Activated T-helper 1 cell treated with anti-CD3 and anti-CD28 coated beads, Interleukin-2, amount 50 U/mL, for 16 hours (primary cell): ENCODE data around the gene IL18BP.
A peak's percentile ranks its signal among the peaks of the same experiment; 100 is the strongest.

Experiments
- DNase-seq, 2 donors: peaks; one replicate each; pipeline ENCODE4 v3.0.0-alpha.2; 2020; ENCODE audit warnings: low read depth in 1 of 2, low spot score in 1 of 2

The IL18BP gene

GRCh38 chr11:72010529-72011233 is 12.0 kb downstream of the IL18BP start:
- no peak for DNase-seq

GRCh38 chr11:72012091-72012630 is 13.5 kb downstream of the IL18BP start:
- DNase-seq = no peak

- DNase-seq = no peak
Observed at GRCh38 chr11:72012897-72013721, 14.4 kb downstream of the IL18BP start.

GRCh38 chr11:72013765-72014711 is 15.3 kb downstream of the IL18BP start:
- no peak for DNase-seq

GRCh38 chr11:72014761-72015320 is 16.1 kb downstream of the IL18BP start:
- DNase-seq = no peak

- DNase-seq = no peak
Observed at GRCh38 chr11:72015511-72016061, 16.9 kb downstream of the IL18BP start.

- no peak for DNase-seq
Observed at GRCh38 chr11:72018171-72018570, 19.5 kb downstream of the IL18BP start.

GRCh38 chr11:72023335-72023734 is 24.6 kb downstream of the IL18BP start:
- DNase-seq = no peak

DNA sequence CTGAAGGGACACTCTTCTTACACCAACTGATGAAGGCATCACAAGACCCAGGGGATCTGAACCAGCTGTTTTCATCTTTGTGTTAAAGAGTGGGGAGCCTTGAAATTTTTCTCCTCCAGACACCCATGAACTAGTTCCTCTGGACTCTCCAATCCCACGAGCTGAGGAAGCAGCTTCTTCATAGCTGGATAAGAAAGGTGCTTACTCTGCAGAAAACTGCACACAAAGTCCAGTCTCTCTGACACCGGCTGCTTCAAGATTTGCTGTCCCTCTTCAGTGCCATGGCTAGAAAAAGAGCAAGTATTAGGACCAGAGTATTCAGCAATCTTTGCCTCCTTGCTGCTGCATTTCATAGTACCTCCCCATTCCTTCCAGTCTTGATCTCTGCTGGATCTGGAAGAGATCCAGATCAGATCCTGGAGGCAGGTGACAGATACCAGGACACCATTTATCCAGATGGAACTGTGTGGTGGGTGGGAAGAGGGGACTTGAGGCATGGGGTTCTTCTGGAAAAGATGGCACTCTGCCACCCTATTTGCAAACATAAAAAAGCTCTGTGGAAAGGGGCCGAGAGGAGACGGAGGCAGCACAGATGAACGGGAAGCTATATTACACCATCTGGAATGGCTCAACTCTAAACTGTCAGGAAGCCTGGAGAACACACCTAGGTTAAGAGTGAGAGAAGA is 25.5 kb downstream of the IL18BP start:
- DNase-seq = no peak

DNA sequence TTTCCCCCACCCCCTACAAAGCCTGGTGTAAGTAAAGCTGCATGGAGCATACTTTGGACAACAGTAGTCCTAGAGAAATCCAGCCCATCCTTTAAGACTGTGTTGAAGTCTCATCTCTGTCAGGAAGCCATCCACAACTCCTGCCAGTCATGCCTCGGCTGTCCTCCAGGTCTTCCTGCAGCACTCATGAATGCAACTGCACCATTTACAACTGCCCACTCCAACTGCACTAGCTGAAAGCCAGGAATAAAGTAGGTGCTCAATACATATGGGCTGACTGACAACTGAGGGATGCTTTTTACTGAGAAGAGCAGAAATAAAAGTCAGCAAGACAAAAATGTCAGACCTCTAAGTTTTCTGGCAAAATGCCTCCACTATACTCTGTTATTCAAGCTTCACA is 27.4 kb downstream of the IL18BP start:
- DNase-seq = no peak

GRCh38 chr11:72030472-72031045 is 31.9 kb downstream of the IL18BP start:
- no peak for DNase-seq

- DNase-seq = no peak
Observed at GRCh38 chr11:72036687-72037086, 38.0 kb downstream of the IL18BP start.

DNA sequence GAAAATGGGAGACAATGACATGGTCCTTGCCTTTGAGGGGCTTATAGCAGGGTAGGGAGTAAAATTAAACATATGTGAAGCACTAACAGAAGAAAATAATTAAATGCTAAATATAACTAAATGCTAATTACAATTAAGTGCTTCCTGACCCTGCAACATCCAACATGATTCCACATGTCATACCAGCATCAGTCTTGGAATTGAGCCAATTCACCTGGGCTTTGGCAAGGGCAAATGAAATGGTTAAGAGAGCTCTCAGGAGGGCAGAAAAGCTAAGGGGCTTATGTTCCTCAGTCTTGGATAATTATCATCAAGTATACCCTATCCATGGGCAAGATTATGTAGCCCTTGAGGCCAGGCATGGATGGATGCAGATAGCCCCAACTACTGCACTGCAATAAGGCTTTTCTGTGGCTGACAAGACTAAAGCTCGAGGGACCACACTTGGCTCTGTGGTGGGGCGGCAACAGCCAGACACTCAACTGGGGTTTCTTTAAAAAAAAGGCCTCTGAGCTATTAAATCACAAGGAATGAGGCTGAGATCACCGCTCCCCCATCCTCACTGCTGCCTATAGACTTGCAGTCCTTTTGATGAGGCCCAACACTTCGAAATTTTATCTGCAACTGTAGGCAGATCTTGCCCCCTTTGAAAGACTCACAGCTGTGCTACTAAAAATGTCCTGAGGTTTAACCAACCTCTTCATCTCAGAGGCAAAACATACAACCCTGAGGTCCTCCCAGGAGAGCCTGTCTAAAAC is 39.0 kb downstream of the IL18BP start:
- DNase-seq = no peak

DNA sequence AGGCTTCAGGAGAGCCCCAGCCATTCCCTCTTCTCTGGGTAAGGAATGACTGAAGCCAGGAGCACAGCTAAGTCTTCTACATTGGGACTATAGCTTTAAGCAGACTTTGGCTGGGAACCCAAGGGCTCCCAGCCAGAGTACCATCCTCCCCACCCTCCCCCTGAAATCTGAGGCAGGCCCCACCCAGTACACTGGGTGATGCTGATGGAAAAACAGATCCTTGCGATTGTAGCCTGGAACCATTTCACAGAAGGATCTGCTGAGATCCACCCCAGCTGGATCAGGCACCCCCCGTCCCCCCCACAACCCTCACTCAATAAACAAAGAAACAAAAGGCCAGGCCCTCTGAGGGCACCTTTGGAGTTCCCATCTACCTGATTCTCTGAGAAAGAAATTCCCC is 39.8 kb downstream of the IL18BP start:
- no peak for DNase-seq

DNA sequence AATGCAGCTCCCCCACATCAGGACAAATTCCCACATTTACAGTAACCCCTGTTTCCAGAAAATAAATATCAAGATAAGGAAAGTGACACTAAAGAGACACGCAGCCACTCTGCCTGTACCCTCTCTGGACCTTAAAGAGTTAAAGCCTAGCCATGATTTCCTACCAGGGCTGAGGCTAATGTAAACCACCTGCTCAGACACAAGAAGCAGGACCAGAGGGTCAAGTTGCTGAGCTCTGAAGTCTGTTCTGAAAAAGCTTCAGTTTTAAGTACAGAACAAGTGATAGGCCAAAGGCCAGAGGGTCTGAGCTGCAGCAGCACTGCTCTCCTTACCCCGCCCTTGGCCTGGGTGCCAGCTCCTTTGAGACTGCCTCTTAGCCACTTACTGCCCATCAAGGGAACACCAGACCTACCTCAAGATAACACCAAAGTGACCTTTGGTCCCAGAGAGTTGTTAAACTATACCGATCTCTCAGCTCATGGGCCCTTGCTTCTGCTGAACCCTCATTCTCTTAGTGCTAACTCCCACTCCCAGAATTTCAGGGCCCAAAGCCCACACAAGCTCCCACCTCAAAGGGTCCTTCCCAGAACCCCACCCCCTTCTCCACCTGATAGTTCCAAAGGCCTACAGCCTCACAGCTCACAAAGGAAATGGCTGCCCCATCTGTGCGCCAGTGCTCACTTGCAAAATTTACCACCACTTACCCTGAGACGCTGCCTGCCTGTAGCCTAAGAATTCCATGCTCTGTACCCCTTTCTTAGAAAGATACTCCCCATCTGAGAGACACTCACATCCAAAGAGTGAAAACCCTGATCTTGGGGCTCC is 40.5 kb downstream of the IL18BP start:
- DNase-seq = no peak

DNA sequence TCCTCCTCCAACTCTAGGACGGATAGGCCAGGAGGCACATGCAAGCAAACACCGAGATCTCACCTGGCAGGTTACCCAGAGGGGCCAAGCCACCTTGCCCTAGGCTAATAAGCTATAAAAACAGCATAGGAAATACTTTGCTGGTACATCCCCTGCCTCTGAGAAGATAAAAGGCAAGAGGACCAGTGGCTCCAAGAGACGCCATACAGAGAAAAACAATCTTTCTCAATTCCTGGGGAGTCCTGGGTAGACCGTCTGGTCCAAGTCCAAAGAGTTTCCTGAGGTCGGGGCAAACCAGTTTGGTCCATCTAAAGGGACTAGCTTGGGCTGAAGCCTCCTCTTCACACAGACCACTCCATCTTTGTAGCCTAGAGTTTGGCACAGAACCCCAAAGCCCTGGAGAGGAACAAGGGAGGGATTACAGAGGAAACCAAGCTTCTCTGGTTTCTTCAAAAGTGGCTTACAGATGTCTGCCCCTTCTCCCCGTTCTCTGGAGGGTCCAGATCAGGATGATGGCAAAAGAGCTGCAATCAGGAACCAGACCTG is 41.2 kb downstream of the IL18BP start:
- DNase-seq = no peak

DNA sequence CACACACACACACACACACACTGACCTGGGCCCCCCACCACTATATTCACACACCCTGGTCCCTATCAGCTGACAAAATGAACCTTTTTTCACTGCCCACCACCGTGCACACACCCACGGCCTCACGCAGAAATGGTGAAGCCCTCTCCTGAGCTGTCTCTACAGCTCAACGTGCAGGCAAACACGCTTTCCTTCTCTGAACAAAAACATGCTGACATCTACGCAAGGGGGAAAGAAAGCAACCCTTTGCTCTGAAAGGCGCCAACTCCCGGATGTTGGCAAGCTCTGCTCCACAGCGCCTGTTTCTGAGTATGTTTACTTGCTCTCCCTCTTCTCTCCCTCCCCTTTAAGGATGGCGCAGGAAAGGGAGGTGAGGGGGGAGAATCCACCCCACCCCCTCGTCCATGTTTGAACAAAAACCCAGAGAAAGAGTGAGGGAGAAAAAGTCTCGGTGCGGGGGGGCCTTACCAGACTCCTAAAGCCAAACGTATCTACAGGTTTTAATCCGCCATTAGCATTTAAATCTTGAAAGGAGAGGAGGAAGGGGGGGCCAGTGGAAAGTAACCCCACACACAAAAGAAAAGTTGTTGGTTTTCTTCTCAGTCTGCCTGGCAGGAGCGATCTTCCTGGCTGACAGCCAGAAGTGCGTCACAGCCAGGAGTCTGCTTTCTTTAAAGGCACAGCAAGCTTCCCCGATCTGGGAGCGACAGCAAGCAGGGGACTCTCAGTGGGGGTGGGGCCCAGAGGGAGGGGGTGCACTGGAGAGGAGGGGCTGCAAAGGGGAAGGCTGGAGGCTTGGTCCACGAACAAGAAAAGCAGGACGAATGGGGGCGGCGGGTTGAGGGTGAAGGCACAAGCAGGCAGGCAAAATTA is 42.0 kb downstream of the IL18BP start:
- DNase-seq = peak; percentile 64 to 66
